ENCODE data around the gene TPCN1. TPM values are rescaled to one million over a fixed set of nuclear protein-coding genes. Genes with fewer than 3 reads are reported as not detected.
A peak's percentile ranks its signal among the peaks of the same experiment; 100 is the strongest.

TPCN1 gene
- total RNA-seq, 1 donor from 2014 or later: 34.9 TPM

DNA sequence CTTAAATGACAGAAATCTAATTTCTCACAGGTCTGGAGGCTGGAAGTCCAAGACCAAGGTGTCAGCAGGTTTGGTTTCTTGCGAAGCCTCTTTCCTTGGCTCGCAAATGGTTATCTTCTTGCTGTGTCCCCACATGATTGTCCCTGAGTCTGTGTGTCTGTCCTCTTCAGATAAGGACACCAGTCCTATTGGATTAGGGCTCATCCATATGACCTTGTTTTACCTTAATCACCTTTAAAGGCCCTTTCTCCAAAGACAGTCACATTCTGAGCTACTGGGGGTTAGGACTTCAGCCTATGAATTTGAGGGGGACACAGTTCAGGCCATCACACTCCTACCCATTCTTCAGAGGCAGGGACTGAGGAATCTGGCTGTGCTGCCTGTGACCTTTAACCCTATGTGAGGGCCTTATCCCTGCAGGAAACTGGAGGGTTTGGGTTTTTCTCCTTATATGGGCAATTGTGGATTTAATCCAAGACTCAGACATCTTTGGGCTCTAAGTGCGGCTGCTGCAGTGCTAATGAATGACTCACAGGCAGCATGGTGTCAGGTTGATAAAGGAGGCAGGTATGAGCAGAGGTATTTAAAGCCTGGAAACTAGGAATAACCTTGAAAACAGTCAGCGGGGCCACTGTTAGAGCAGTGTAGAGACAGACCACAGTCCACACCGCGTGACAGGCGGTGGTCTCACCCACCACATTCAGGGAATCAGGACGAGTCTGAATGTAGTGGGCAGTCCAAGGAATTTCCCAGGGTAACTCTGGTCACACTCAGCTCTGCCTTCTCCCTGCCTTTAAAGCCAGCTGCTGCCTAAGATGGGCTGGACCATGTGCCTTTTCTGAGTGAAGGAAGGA is 10.2 kb downstream of the TPCN1 start:
- H3K36me3 ChIP-seq (ENCODE audit: control insufficient read depth, insufficient read depth, low read length): peaks cover 2% of the 10 kb centered on the region
- peak; percentile 89 for DNase-seq (ENCODE audit: low read depth)
- H3K4me3 ChIP-seq (ENCODE audit: low read depth, low read length): no peak overlapping the region
- no peaks in the 10 kb centered on the region for H3K27me3 ChIP-seq (ENCODE audit: control insufficient read depth, insufficient read depth, low read length)
- TF ChIP-seq, protein P1, sequence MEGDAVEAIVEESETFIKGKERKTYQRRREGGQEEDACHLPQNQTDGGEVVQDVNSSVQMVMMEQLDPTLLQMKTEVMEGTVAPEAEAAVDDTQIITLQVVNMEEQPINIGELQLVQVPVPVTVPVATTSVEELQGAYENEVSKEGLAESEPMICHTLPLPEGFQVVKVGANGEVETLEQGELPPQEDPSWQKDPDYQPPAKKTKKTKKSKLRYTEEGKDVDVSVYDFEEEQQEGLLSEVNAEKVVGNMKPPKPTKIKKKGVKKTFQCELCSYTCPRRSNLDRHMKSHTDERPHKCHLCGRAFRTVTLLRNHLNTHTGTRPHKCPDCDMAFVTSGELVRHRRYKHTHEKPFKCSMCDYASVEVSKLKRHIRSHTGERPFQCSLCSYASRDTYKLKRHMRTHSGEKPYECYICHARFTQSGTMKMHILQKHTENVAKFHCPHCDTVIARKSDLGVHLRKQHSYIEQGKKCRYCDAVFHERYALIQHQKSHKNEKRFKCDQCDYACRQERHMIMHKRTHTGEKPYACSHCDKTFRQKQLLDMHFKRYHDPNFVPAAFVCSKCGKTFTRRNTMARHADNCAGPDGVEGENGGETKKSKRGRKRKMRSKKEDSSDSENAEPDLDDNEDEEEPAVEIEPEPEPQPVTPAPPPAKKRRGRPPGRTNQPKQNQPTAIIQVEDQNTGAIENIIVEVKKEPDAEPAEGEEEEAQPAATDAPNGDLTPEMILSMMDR (IDR thresholded peaks at IDR 0.05; ENCODE audit: insufficient read depth, low read length, poor library complexity, severe bottlenecking): no peak

DNA sequence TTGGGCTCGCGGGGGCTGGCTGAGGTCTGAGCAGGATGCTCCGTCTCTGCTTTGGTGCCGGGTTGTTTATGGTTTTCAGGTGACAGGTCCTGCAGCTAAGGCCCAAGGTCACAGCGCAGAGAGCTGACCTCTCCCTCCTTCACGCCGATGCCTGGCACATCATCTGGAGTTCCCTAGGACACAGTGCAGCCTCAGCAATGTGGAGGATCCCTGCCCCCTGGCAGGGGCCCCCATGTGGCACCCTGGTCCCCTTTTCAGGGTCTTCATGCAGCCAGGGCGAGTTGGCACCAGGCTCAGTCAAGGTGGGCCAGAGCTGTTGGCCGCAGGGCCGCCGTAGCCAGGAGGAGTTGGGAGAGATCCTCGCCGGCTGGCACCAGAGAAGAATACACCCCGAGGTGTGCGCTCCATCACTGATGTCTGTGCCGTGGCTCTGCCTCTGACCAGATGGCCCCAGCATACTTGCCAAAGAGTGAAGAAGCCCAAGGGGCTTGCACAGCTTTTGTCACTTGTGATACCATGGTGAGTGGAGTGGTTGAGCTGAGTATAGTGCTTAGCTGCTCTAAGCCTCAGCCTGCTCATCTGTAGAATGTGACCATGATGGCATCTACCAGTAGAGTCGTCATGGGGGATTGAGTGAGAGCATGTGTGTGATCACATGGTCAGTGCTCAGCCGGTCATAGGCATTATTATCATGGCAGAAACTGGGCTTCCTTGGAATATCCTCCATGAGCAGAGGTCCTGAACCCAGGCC is 11.0 kb downstream of the TPCN1 start:
- Histone ChIP-seq H3K4me3 (ENCODE audit: low read depth, low read length) (no peak overlapping the region), H3K27me3 (ENCODE audit: control insufficient read depth, insufficient read depth, low read length) (no peaks in the 10 kb centered on the region), H3K36me3 (ENCODE audit: control insufficient read depth, insufficient read depth, low read length) (peaks cover 2% of the 10 kb centered on the region)
- TF ChIP-seq, protein P1 (IDR thresholded peaks at IDR 0.05; ENCODE audit: insufficient read depth, low read length, poor library complexity, severe bottlenecking): no peak
- DNase-seq (ENCODE audit: low read depth): no peak

DNA sequence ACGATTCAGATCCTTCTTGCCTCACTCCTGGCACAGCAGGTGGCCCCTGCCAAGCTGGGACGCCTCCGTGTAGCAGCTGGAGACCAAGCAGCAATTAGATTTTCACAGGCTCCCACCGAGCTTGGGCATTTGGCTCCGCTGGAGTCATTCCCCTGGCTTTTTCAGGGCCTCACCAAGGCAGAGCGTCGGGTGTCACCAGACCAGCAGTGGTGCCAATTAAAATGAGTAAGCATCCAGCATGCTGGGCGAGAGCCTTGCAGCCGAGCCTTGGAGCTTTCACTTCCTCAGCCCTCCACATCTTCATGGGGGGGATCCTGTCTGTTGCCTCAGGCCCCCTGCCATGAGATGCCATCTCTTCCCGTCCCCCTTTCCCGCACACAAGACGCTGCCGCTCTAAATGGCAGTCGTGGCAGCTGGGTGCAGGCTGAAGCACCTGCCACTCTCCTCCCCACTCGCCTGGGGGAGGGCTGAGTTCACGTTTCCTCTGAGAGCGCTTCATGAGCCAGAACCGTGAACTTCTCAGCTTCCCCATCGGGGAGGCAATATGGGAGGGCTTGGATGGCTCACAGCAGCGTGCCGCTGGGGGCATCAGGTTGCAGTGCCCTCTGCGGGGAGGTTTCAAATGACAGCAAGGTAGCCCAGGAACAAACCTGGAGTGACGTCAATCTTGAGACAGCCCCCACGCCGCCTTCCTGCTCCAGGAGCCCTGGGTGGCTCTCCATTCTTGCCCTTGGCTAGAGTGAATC is 11.7 kb downstream of the TPCN1 start:
- TF ChIP-seq, protein P1 (IDR thresholded peaks at IDR 0.05; ENCODE audit: insufficient read depth, low read length, poor library complexity, severe bottlenecking): peak; percentile 31
- Histone ChIP-seq H3K36me3 (ENCODE audit: control insufficient read depth, insufficient read depth, low read length) (peaks cover 2% of the 10 kb centered on the region), H3K4me3 (ENCODE audit: low read depth, low read length) (no peak overlapping the region), H3K27me3 (ENCODE audit: control insufficient read depth, insufficient read depth, low read length) (no peaks in the 10 kb centered on the region)
- DNase-seq (ENCODE audit: low read depth): no peak

DNA sequence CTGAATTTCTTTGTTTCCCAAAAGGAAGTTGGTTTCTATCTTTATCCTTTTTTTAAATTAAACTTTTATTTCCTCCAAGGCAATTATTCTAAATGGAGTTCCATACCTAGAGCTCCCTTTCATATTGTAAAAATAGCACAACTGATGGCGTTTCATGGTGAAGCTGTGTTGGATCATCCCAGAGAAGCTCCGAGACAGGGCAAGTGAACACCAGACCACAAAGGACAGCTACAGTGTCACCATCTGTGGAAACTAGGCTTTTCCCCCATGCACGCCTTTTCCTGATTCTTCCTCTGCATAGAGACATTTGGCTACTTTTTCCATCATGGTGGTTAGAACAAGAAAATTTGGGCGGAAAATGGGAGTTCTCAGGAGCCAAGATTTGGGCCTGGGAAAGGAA is 12.7 kb downstream of the TPCN1 start:
- H3K36me3 ChIP-seq (ENCODE audit: control insufficient read depth, insufficient read depth, low read length): peaks cover 2% of the 10 kb centered on the region

DNA sequence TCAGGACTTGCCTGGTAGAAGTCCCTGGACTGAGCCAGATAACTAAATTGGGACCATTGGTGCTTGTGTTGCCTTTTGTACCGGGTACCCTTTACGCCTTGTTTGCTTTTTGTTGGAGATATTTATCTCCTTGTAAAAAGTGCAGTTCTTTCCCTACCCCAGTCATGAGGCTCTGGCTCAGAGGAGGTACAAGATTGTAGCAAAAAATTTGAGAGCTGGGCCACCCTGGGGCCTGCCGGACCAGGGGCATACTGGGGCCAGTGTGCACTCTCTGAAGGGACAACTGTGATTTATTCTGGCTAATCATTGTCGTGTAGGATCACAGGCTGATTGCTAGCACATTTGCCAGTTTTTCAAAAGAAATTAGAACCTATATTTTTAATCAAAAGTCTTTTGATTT is 13.2 kb downstream of the TPCN1 start:
- H3K4me3 ChIP-seq (ENCODE audit: low read depth, low read length): no peak overlapping the region
- H3K36me3 ChIP-seq (ENCODE audit: control insufficient read depth, insufficient read depth, low read length): peaks cover 2% of the 10 kb centered on the region
- no peaks in the 10 kb centered on the region for H3K27me3 ChIP-seq (ENCODE audit: control insufficient read depth, insufficient read depth, low read length)
- TF ChIP-seq, protein P1 (IDR thresholded peaks at IDR 0.05; ENCODE audit: insufficient read depth, low read length, poor library complexity, severe bottlenecking): no peak
- DNase-seq (ENCODE audit: low read depth): no peak

More for the DNA sequence above, 12.7 kb downstream of the TPCN1 start:
- no peaks in the 10 kb centered on the region for H3K27me3 ChIP-seq (ENCODE audit: control insufficient read depth, insufficient read depth, low read length)
- TF ChIP-seq, protein P1 (IDR thresholded peaks at IDR 0.05; ENCODE audit: insufficient read depth, low read length, poor library complexity, severe bottlenecking): no peak
- no peak overlapping the region for H3K4me3 ChIP-seq (ENCODE audit: low read depth, low read length)
- DNase-seq (ENCODE audit: low read depth): no peak
